ACHN (cell line): Measurements from ENCODE around the gene CD274.
"Not testable (repeated sequence)": the region's sequence is repeated elsewhere in the genome, so short reads cannot be mapped to it uniquely, and the experiment has no call there.

Experiments used
- DNase-seq: peaks from one replicate; pipeline ENCODE4 v3.0.0-alpha.2; 2015
- in situ Hi-C: cut with HindIII; loops from 2 replicates; pipeline ENCODE4 v1.10.0; 2017; ENCODE audit warnings: low sequenced_read_pairs, low pct_ligation_motif_present, low pct_unique_long_range_greater_than_20kb

Gene CD274

GRCh38 chr9:5488221-5489008 is 38.1 kb downstream of the CD274 start:
- no peak for DNase-seq
- in situ Hi-C loops: no loop called here

GRCh38 chr9:5489630-5490490 is 39.5 kb downstream of the CD274 start:
- in situ Hi-C loops: no loop called here
- DNase-seq: no peak

- DNase-seq: no peak
- in situ Hi-C loops: no loop called here
These were observed 42.8 kb downstream of the CD274 start for GRCh38 chr9:5492965-5493678.

GRCh38 chr9:5493679-5494511 is 43.6 kb downstream of the CD274 start:
- in situ Hi-C loops: no loop called here
- DNase-seq: no peak

- in situ Hi-C loops, DNase-seq: not testable (repeated sequence)
These were observed 44.4 kb downstream of the CD274 start for GRCh38 chr9:5494765-5495164.

GRCh38 chr9:5499157-5499556 is 48.8 kb downstream of the CD274 start:
- in situ Hi-C loops: no loop called here

GRCh38 chr9:5499889-5500398 is 49.6 kb downstream of the CD274 start:
- DNase-seq: no peak
- in situ Hi-C loops: no loop called here

More at GRCh38 chr9:5499157-5499556, 48.8 kb downstream of the CD274 start:
- no peak for DNase-seq

GRCh38 chr9:5500441-5501235 is 50.3 kb downstream of the CD274 start:
- in situ Hi-C loops: no loop called here
- no peak for DNase-seq

- in situ Hi-C loops: no loop called here
- DNase-seq: no peak
These were observed 52.2 kb downstream of the CD274 start for GRCh38 chr9:5502553-5502952.

- DNase-seq: peak; percentile 91
- in situ Hi-C loops: no loop called here
These were observed 59.2 kb downstream of the CD274 start for GRCh38 chr9:5509573-5509972.

- peak; percentile 66 for DNase-seq
- in situ Hi-C loops: no loop called here
These were observed 60.1 kb downstream of the CD274 start, which contains the start of gene PDCD1LG2 for GRCh38 chr9:5510360-5510931. Gene PDCD1LG2, plus strand, starts transcription at chr9:5510531. Its CDS starts 12,016 bp downstream, at chr9:5522547.

- in situ Hi-C loops: no loop called here
- DNase-seq: no peak
These were observed 60.6 kb downstream of the CD274 start for GRCh38 chr9:5510989-5511388.

GRCh38 chr9:5511476-5511875 is 61.1 kb downstream of the CD274 start:
- DNase-seq: no peak
- in situ Hi-C loops: no loop called here

- no peak for DNase-seq
- in situ Hi-C loops: no loop called here
These were observed 61.7 kb downstream of the CD274 start for GRCh38 chr9:5511935-5512580.

- DNase-seq: no peak
- in situ Hi-C loops: no loop called here
These were observed 62.5 kb downstream of the CD274 start for GRCh38 chr9:5512658-5513452.
